MCF 10A (cell line): ENCODE results near the gene LYSMD4. TPM values are rescaled to one million over a fixed set of nuclear protein-coding genes. Genes with fewer than 3 reads are reported as not detected.

Experiments used
- BruUV-seq: library from RNA; stranded (reverse); fragments of 400-500 nt; replicated peaks from 2 replicates; lab custom pipeline; 2021; lab: Mats Ljungman, UMichigan
- CTCF ChIA-PET: fragments of 300-600 bp; sonication (Branson Sonifier 250); formaldehyde crosslinking; extraction: SDS; loops from one replicate; lab custom pipeline; 2021; ENCODE audit warnings: antibody characterized with exemption, inconsistent platforms; lab: Yijun Ruan, JAX
- POLR2A ChIA-PET: fragments of 300-600, 350-650 bp; sonication (Branson Sonifier 250); formaldehyde crosslinking; extraction: SDS; loops from one replicate; lab custom pipeline; 2020; ENCODE audit warnings: antibody characterized with exemption, inconsistent platforms; lab: Yijun Ruan, JAX
- DNase-seq: peaks from one replicate; pipeline ENCODE4 v3.0.0-alpha.2; 2018; ENCODE audit not compliant: unreplicated experiment
- H3K27ac Mint-ChIP-seq: one replicate; pipeline ENCODE4 v1.8.0; 2022; ENCODE audit warnings: mild to moderate bottlenecking, low read depth, mixed read lengths; ENCODE audit not compliant: unreplicated experiment
- H3K27me3 Mint-ChIP-seq: one replicate; pipeline ENCODE4 v1.8.0; 2022; ENCODE audit warnings: mixed read lengths; ENCODE audit not compliant: insufficient read depth, unreplicated experiment
- H3K36me3 Mint-ChIP-seq: one replicate; pipeline ENCODE4 v1.8.0; 2022; ENCODE audit warnings: mild to moderate bottlenecking, moderate library complexity, mixed read lengths; ENCODE audit not compliant: insufficient read depth, unreplicated experiment
- H3K4me1 Mint-ChIP-seq: one replicate; pipeline ENCODE4 v1.8.0; 2022; ENCODE audit warnings: mixed read lengths; ENCODE audit not compliant: insufficient read depth, unreplicated experiment
- H3K4me3 Mint-ChIP-seq: one replicate; pipeline ENCODE4 v1.8.0; 2022; ENCODE audit warnings: mild to moderate bottlenecking, moderate library complexity, mixed read lengths; ENCODE audit not compliant: unreplicated experiment
- H3K9me3 Mint-ChIP-seq: one replicate; pipeline ENCODE4 v1.8.0; 2022; ENCODE audit warnings: mixed read lengths; ENCODE audit not compliant: unreplicated experiment
- intact Hi-C: fragments of 100-400 bp; cut with micrococcal nuclease; formaldehyde crosslinking; loops from 2 replicates; pipeline ENCODE4 v1.14.1; 2022
- total RNA-seq: library from RNA; stranded (reverse); gene quantifications from 2 replicates; pipeline ENCODE4 v1.2.3, GENCODE V29; 2022
- TF ChIP-seq, protein P1 (sequence below): fragments of 200-600 bp; IDR thresholded peaks from one replicate; pipeline ENCODE4 v1.8.0; 2022; ENCODE audit warnings: antibody characterized with exemption, mild to moderate bottlenecking; ENCODE audit not compliant: unreplicated experiment

The LYSMD4 gene
- total RNA-seq, 1 experiment from 2014 or later = 9.0 TPM

DNA sequence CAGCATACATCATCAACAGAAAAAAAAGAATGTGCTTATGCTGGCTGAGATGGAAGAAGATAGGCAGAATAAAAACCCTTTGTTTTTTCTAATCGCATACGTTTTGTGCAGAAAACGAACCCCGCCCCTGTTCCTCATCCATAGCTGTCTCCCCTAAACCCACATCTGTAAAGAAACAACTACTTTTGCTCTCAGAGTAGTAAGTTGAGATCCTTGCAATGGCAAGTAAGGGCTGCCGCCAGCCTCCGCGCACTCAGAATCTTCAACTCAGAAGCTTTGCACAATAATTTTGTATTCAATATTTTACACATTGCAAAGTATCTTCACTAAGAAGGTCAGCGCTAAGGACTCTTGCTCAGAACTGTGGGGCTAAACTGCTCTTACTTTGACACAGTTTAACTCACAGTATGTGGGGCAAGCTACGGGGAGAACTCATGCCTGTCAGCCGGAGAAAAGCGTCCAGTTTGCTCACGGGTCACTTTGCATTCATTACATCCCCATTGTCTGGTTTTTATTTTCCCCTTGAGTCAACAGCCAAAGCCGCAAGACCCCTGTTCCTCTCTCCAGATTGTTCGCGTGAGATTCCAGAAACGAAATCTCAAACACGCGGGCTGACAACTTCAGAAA is 1.0 kb downstream of the LYSMD4 start:
- Mint-ChIP-seq H3K27ac (no peak overlapping the region), H3K4me3 (peak overlapping the region; percentile 77), H3K9me3 (no peaks in the 10 kb centered on the region), H3K27me3 (no peaks in the 10 kb centered on the region), H3K36me3 (peaks cover 15% of the 10 kb centered on the region), H3K4me1 (peaks cover 14% of the 10 kb centered on the region)
- BruUV-seq = no TSS peak
- intact Hi-C loops = no loop called here
- ChIA-PET CTCF (interaction anchor here (0.6 to 3.6 kb wide), 8 partner anchors 14 to 616 kb away, joined by 3 to 17 read pairs (median 4); no protein-coding TSS in a partner anchor), POLR2A (interaction anchor here (0.6 to 4.0 kb wide), 20 partner anchors 13 to 988 kb away, joined by 3 to 53 read pairs (median 4); partner anchors contain the start of genes ASB7, LINS1, LRRC28 and MEF2A)
- TF ChIP-seq, protein P1, sequence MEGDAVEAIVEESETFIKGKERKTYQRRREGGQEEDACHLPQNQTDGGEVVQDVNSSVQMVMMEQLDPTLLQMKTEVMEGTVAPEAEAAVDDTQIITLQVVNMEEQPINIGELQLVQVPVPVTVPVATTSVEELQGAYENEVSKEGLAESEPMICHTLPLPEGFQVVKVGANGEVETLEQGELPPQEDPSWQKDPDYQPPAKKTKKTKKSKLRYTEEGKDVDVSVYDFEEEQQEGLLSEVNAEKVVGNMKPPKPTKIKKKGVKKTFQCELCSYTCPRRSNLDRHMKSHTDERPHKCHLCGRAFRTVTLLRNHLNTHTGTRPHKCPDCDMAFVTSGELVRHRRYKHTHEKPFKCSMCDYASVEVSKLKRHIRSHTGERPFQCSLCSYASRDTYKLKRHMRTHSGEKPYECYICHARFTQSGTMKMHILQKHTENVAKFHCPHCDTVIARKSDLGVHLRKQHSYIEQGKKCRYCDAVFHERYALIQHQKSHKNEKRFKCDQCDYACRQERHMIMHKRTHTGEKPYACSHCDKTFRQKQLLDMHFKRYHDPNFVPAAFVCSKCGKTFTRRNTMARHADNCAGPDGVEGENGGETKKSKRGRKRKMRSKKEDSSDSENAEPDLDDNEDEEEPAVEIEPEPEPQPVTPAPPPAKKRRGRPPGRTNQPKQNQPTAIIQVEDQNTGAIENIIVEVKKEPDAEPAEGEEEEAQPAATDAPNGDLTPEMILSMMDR = no peak
- DNase-seq = no peak

DNA sequence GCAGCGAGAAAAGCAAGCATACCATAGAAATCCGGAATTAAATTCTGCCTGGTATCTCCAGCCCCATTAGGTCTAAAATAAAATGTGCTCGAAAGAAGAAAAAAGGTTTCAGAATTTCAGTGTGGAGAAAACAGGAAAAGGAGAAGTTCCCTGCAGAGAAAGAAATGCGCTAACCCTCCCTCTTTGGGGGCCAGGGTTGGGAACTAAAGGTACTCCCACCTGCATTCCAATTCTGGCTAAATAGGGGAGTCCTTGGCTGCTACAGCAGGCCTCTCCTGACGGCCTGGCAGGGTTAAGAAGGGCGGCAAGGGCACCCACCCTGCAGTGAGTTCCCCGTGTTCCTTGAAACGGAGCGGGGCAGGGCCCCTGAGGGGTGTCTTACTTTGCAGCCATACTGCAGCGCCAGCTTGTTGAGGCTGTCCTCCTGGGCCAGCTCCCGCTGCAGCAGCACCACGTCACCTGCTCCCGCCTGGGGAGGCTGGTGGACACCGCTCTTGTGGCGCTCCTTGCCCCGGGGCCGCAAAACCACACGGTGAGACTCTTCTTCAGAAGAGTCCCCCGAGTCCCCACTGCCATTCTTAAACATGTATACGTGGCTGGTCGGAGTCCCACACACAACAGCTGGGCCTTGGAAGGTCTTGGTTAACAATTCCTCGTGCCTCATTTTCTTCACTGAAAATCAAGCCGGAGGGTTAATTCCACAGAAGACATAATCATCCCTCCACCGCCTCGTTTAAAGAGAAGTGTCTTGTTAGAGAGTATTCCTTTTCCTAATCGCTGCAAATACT is 1.7 kb downstream of the LYSMD4 start:
- Mint-ChIP-seq H3K27me3 (no peaks in the 10 kb centered on the region), H3K27ac (no peak overlapping the region), H3K9me3 (no peaks in the 10 kb centered on the region), H3K4me1 (peaks cover 14% of the 10 kb centered on the region), H3K4me3 (peak overlapping the region; percentile 77), H3K36me3 (peaks cover 15% of the 10 kb centered on the region)
- BruUV-seq = no TSS peak
- intact Hi-C loops = no loop called here
- ChIA-PET POLR2A (interaction anchor here (0.5 to 4.0 kb wide), 20 partner anchors 12 to 987 kb away, joined by 3 to 53 read pairs (median 4); partner anchors contain the start of genes LRRC28, MEF2A and TTC23), CTCF (interaction anchor here (0.5 to 3.6 kb wide), 10 partner anchors 14 to 445 kb away, joined by 3 to 17 read pairs (median 4); no protein-coding TSS in a partner anchor)
- no peak for DNase-seq
- TF ChIP-seq, protein P1 = no peak

DNA sequence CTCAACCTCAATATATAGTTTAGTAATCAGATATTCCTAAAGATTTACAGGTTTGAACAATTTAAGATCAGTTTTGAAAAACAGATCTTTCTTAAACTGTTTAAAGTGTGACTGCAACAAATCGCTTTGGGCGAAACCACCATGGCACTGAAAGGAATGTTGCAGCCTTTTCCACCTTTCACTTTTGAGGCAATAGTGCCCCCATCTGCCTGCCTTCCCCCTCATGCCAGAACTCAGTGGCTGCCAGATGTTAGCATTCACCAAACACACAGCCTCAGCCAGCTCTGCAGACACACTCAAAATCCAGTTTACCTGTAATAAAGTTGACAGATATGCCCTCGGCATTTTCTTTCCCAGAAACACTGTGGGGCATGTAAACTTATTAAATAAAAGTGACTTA is 3.3 kb downstream of the LYSMD4 start:
- Mint-ChIP-seq H3K4me3 (no peak overlapping the region), H3K27me3 (no peaks in the 10 kb centered on the region), H3K27ac (peak overlapping the region; percentile 35), H3K36me3 (peaks cover 15% of the 10 kb centered on the region), H3K9me3 (no peaks in the 10 kb centered on the region), H3K4me1 (peaks cover 14% of the 10 kb centered on the region)
- TF ChIP-seq, protein P1 = peak; percentile 31
- intact Hi-C loops = loop anchor here (1.0 kb wide), 2 partner anchors 22 to 26 kb away; no protein-coding TSS in a partner anchor
- CTCF ChIA-PET = interaction anchor here (0.9 to 1.4 kb wide), 3 partner anchors 12 to 26 kb away, joined by 3 to 4 read pairs (median 3); no protein-coding TSS in a partner anchor
- peak; percentile 49 for DNase-seq
- POLR2A ChIA-PET = interaction anchor here (1.0 to 1.6 kb wide), 3 partner anchors 12 to 22 kb away, joined by 3 to 5 read pairs (median 4); no protein-coding TSS in a partner anchor
- BruUV-seq = no TSS peak
